NCI-H2196 (cell line): ENCODE results near the gene WDR7.

Experiments
- DNase-seq: peaks from one replicate; lab custom pipeline; 2025; ENCODE audit not compliant: unreplicated experiment; lab: John Stamatoyannopoulos, UW

Gene WDR7

GRCh38 chr18:56982766-56983165 is 331.6 kb downstream of the WDR7 start:
- DNase-seq, result no peak

GRCh38 chr18:56983275-56983992 is 332.3 kb downstream of the WDR7 start:
- no peak for DNase-seq

- DNase-seq, result no peak
Measured at GRCh38 chr18:56984731-56985130, 333.6 kb downstream of the WDR7 start.

- no peak for DNase-seq
Measured at GRCh38 chr18:56986829-56987228, 335.7 kb downstream of the WDR7 start.

DNA sequence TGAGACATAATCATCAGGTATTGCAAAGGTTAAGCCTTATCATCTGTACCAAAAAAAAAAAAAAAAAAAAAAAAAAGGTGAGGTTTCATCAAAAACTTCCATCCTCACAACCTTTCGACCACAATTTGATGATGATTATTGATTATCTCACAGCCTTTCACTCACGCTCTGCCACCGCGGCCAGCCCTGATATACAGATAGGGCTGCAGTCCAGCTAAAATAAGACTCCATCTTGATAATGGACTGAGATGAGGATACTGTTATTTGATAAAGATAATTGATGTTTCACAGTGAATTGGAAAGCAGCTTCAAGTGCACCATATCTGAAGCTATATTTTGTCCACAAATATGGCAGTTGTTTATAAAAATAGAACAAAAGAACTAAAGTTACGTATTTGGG is 336.1 kb downstream of the WDR7 start:
- no peak for DNase-seq

- no peak for DNase-seq
Measured at GRCh38 chr18:56988022-56988421, 336.9 kb downstream of the WDR7 start.

- DNase-seq, result no peak
Measured at GRCh38 chr18:56990678-56991077, 339.5 kb downstream of the WDR7 start.

- DNase-seq, result no peak
Measured at GRCh38 chr18:56992777-56993176, 341.6 kb downstream of the WDR7 start.

- DNase-seq, result no peak
Measured at GRCh38 chr18:56995579-56996188, 344.5 kb downstream of the WDR7 start.

DNA sequence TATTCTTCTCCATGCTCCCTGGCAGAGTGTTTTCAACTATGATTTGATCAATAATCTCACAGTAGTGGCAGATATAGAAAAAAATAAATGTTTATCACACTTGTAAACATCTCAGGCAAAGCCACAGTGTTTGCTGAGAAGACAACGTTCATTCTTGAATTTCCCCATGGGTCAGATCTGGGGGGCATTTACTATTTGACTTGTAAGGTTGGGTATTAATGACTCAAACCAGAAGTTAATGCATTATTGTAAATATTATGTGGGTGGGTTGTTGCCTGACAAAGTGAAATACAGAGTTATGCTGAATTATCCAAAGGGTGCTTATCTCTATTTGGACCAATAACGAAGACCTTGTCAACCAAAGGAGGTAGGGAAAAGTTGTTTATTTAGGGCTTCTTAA is 346.0 kb downstream of the WDR7 start:
- no peak for DNase-seq

GRCh38 chr18:56999823-57000222 is 348.7 kb downstream of the WDR7 start:
- DNase-seq, result no peak

DNA sequence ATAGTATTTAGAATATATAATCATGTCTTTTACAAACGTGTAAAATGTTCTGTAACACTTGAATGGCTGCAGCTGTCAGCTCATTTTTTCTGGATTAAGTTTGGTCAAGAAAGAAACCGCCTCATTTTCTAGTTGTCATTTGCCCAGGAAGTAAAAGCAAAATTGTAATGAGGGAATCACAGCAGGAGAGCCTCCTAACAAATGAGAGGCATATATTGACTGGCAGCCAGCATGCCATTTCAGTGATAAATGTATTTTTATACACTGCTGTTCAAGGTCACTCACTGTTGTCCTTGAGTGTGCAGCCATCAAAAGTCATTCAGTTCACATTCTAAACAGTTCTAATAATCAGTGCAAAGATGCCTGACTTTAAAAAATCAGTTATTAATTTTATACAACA is 351.5 kb downstream of the WDR7 start:
- no peak for DNase-seq

DNA sequence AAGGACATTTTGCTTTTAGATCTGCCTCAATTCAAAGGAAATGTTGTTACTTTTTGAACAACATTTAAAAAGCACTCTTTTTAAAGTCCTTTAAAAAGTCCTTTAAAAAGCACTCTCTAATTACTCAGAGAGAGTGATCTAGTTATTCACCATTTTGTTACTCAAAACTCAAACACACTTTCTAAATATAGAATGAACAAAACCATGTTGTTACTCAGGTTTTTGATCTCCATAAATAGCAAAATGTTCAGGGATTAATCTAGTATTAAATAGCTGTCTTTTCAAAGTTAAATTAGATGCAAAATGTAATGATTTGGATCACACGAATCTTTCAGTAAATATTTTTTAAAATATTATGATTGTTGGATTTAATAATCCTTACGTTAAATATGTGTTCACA is 352.2 kb downstream of the WDR7 start:
- DNase-seq, result no peak

DNA sequence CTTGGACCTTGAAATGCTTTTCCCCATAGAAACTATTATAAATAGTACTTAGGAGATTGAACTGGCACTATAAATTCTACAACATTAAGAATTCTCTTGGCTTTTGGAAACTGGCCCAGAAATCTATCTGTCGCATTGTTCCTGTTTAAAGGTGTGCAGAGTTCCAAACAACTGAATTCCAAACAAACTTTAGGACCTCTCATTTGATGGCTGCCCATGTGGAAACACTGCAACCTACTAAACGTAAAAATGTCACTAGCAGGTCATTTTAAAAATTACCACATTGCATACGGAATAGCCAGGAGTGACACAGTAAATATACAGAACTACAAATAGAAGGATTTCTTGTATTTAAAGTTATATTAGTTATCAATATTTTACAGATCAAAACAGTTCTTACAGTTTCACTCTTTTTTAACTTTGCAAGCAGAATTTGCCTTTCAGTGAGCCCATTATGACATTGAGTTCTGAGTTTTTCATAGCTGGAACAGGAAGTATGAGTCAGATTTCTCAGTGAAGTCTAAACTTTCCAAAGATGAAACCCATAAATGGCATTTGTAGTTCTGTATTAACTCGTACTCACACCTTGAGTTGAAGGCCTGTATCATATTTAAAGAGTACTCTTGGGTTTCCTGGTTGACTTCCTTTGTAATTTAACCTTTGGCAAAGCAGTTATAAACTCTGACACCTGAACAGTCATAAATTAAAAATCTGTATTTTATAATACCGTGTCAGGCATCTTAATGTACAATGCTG is 353.4 kb downstream of the WDR7 start:
- no peak for DNase-seq

DNA sequence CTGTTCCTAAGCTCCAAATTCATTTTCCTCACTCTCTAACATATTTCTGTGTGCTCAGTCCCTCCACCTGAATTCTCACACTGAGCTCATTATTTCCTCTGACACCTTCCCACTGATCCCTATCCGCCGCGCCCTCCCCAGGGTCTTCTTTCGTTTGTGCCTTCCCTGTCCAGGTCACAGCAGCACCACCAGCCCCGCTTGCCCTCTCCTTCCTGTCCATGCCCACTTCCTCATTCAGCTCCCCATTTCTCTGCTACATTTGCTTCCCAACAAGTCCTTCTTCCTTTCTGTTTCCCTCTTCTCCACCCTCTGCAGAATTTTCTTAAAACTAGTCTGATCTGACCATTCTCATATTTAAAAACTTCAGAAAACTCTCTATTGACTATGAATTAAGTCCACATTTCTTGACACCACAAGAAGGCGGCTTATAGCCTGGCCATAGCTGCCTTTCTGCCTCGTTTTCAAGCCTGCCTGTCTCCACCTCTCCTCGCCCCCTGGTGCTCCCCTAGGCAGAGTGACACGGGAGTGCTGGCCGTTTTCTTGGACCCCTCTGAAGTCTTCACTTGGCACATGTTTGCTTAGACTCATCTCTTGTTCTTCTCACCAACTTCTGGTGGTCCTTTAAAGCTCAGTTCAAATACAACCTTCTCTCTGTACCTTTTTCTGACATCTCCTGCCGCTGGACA is 357.0 kb downstream of the WDR7 start:
- DNase-seq, result no peak

- no peak for DNase-seq
Measured at GRCh38 chr18:57009844-57010243, 358.7 kb downstream of the WDR7 start.

DNA sequence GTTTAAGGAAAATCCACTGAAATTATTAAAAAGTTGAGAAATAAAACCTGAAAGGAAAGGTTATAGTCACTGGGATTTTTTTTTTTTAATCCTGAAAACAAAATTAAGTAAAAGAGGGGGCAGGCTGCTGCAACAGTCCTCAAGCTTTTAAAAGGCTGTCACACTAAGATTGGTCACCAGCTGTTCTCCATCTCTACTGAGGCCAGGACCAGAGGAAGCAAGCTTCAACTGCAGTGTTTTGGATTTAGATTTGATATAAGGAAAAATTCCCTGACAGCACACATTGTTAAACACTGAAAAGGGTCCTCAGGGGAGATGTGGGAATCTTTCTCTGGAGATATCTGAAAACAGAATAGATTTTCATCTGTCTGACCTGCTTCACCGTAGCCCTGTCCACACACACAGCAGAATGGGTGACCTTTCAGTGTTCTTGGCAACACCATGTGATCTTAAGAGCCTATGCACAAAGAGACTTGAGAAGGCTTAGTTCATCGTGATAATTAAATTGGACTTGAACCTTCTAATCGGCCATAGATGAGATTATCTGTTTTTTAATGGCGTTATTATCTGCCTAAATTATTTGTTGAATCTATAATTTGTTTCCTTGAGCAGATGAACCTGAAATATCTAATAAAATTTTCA is 363.7 kb downstream of the WDR7 start:
- DNase-seq, result no peak

DNA sequence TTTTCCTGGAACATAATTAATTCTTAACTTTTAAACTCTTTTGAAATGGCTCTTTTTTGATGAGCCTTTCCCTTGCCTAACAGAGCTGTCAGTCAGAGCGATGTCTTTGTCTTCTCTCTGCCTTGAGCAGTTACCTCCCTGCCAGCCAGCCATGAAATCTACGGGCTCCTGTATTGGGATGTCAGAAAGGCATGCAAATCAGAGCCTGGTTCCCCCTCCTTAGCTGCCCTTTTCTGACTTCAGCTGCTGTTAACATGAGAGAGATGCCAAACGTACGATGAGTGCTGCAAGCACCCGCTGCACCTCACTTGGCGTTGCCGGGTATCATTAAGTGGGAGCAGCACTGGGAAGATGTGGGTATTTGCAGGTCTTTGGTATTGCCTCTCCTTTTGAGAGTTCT is 364.3 kb downstream of the WDR7 start:
- no peak for DNase-seq

GRCh38 chr18:57018845-57019244 is 367.7 kb downstream of the WDR7 start:
- DNase-seq, result no peak

DNA sequence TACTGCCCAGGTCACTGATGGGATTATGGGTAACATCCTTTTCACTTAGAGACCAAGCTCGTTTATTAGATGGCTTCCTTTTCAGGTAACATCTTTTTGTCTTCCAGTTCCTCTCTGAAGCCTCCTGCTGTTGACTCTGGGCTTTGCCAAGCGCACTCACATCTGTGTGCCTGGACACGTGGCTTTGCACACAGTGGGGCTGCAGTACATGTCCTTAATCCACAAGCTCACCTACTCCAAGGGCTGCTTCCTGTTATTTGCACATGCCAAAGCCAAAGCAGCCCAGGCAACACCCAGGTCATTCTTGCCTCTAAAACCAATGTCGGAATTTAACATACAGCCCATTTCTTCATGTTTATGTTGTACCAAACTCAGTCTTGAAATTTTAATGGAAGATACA is 371.6 kb downstream of the WDR7 start:
- DNase-seq, result no peak

GRCh38 chr18:57023275-57023882 is 372.2 kb downstream of the WDR7 start:
- DNase-seq, result no peak
